GM23338 (cell line): ENCODE data around the gene NPFF.

Experiments used
- CREB1 ChIP-seq: fragments of 250-450 bp; sonication (Bioruptor Pico); IDR thresholded peaks from 2 replicates; pipeline ENCODE4 v1.5.0; 2020; ENCODE audit warnings: low read depth, mild to moderate bottlenecking, moderate library complexity
- EZH2 ChIP-seq: fragments of 200-600 bp; sonication (generic); IDR thresholded peaks from one replicate; pipeline ENCODE4 v1.8.0; 2017; ENCODE audit warnings: antibody characterized with exemption, mild to moderate bottlenecking, low read depth; ENCODE audit not compliant: unreplicated experiment
- EZH2phosphoT487 ChIP-seq: fragments of 200-600 bp; sonication (generic); IDR thresholded peaks from one replicate; pipeline ENCODE4 v1.8.1; 2018; ENCODE audit warnings: antibody characterized with exemption; ENCODE audit not compliant: unreplicated experiment
- JUNB ChIP-seq: IDR thresholded peaks from one replicate; pipeline ENCODE4 v1.6.1; 2016; ENCODE audit warnings: antibody characterized with exemption; ENCODE audit not compliant: unreplicated experiment
- POLR2AphosphoS5 ChIP-seq: IDR thresholded peaks from 2 replicates; pipeline ENCODE4 v1.6.1; 2016; ENCODE audit warnings: antibody characterized with exemption, low read depth
- REST ChIP-seq: IDR thresholded peaks from one replicate; pipeline ENCODE4 v1.6.1; 2018; ENCODE audit warnings: antibody characterized with exemption; ENCODE audit not compliant: unreplicated experiment
- ZNF114 ChIP-seq: fragments of 250-450 bp; sonication (Bioruptor Pico); IDR thresholded peaks from 2 replicates; pipeline ENCODE4 v1.5.0; 2020; ENCODE audit warnings: mild to moderate bottlenecking, moderate library complexity
- ZNF331 ChIP-seq: fragments of 250-450 bp; sonication (Bioruptor Pico); IDR thresholded peaks from 2 replicates; pipeline ENCODE4 v1.5.0; 2020; ENCODE audit warnings: low read depth, mild to moderate bottlenecking, moderate library complexity
- ZNF462 ChIP-seq: fragments of 250-450 bp; sonication (Bioruptor Pico); IDR thresholded peaks from 2 replicates; pipeline ENCODE4 v1.5.0; 2020; ENCODE audit warnings: mild to moderate bottlenecking, moderate library complexity
- TF ChIP-seq, protein P1 (sequence below), 2 experiments: fragments of 200-600 bp in 1 of 2; sonication (generic) in 1 of 2; conservative IDR thresholded peaks; 2 replicates each; pipeline versions ENCODE4 v1.5.1 to v1.6.1; 2016 to 2017; ENCODE audit warnings: antibody characterized with exemption in 2 of 2, low read depth in 2 of 2, mild to moderate bottlenecking in 2 of 2, moderate library complexity in 1 of 2
- TF ChIP-seq, protein P2 (sequence below): IDR thresholded peaks from 2 replicates; pipeline ENCODE4 v1.6.1; 2016; ENCODE audit warnings: antibody characterized with exemption

GRCh38 chr12:53465679-53466078, 41.6 kb downstream of the NPFF start:
- TF ChIP-seq, protein P1, sequence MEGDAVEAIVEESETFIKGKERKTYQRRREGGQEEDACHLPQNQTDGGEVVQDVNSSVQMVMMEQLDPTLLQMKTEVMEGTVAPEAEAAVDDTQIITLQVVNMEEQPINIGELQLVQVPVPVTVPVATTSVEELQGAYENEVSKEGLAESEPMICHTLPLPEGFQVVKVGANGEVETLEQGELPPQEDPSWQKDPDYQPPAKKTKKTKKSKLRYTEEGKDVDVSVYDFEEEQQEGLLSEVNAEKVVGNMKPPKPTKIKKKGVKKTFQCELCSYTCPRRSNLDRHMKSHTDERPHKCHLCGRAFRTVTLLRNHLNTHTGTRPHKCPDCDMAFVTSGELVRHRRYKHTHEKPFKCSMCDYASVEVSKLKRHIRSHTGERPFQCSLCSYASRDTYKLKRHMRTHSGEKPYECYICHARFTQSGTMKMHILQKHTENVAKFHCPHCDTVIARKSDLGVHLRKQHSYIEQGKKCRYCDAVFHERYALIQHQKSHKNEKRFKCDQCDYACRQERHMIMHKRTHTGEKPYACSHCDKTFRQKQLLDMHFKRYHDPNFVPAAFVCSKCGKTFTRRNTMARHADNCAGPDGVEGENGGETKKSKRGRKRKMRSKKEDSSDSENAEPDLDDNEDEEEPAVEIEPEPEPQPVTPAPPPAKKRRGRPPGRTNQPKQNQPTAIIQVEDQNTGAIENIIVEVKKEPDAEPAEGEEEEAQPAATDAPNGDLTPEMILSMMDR (conservative IDR thresholded peaks at IDR 0.05; ENCODE audit: low read depth in 2 of 2): no peak
- TF ChIP-seq, protein P2, sequence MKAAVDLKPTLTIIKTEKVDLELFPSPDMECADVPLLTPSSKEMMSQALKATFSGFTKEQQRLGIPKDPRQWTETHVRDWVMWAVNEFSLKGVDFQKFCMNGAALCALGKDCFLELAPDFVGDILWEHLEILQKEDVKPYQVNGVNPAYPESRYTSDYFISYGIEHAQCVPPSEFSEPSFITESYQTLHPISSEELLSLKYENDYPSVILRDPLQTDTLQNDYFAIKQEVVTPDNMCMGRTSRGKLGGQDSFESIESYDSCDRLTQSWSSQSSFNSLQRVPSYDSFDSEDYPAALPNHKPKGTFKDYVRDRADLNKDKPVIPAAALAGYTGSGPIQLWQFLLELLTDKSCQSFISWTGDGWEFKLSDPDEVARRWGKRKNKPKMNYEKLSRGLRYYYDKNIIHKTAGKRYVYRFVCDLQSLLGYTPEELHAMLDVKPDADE: no peak
- TF ChIP-seq POLR2AphosphoS5 (no peak), REST (no peak), EZH2 (no peak), EZH2phosphoT487 (no peak), ZNF331 (CRISPR knock-in tag) (no peak), CREB1 (no peak), ZNF114 (CRISPR knock-in tag) (no peak), ZNF462 (CRISPR knock-in tag) (no peak), JUNB (no peak)
